DMS79 (cell line): Measurements from ENCODE around the gene MRPS27.
"Not testable (repeated sequence)": the region's sequence is repeated elsewhere in the genome, so short reads cannot be mapped to it uniquely, and the experiment has no call there.

Experiments
- DNase-seq: peaks from one replicate; lab custom pipeline; 2025; lab: John Stamatoyannopoulos, UW

The MRPS27 gene

DNA sequence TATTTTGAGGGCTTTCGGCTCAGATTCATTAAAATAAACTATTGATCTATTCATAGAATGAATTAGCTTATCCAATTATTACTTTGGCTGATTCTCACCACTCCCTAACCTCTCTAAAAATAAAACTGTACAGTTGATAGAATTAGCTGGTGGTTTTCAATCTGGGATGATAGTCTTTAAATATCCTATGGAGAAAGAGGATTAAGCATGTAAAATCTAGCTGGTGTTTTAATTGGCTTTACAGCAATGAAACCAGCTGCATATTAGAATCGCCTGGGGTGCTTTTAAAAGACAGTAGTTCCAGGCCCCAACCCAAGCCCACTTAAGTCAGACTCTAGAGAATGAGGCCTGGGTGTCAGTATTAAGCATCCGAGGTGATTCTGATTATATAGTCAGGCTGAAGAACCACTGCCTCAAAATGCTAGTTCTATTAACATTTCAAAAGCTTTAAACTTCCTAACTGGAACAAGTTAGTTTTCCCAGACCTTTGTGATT is 117.7 kb downstream of the MRPS27 start:
- no peak for DNase-seq

- DNase-seq: no peak
Measured at GRCh38 chr5:72199681-72200080, 120.4 kb downstream of the MRPS27 start.

DNA sequence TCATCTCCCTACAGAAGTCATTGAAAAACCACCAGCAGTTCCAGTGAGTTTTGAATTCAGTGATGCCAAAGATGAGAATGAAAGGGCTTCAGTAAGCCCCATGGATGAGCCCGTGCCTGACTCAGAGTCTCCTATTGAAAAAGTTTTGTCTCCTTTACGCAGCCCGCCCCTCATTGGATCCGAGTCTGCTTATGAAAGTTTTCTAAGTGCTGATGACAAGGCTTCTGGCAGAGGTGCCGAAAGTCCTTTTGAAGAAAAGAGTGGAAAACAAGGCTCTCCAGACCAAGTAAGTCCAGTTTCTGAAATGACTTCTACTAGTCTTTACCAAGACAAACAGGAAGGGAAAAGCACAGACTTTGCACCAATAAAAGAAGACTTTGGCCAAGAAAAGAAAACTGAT is 122.6 kb downstream of the MRPS27 start:
- no peak for DNase-seq

GRCh38 chr5:72195581-72195980 is 124.5 kb downstream of the MRPS27 start:
- no peak for DNase-seq

- no peak for DNase-seq
Measured at GRCh38 chr5:72194846-72195245, 125.2 kb downstream of the MRPS27 start.

GRCh38 chr5:72191404-72191803 is 128.6 kb downstream of the MRPS27 start:
- DNase-seq: no peak

- DNase-seq: no peak
Measured at GRCh38 chr5:72189146-72189545, 130.9 kb downstream of the MRPS27 start.

GRCh38 chr5:72188166-72188565 is 131.9 kb downstream of the MRPS27 start:
- no peak for DNase-seq

DNA sequence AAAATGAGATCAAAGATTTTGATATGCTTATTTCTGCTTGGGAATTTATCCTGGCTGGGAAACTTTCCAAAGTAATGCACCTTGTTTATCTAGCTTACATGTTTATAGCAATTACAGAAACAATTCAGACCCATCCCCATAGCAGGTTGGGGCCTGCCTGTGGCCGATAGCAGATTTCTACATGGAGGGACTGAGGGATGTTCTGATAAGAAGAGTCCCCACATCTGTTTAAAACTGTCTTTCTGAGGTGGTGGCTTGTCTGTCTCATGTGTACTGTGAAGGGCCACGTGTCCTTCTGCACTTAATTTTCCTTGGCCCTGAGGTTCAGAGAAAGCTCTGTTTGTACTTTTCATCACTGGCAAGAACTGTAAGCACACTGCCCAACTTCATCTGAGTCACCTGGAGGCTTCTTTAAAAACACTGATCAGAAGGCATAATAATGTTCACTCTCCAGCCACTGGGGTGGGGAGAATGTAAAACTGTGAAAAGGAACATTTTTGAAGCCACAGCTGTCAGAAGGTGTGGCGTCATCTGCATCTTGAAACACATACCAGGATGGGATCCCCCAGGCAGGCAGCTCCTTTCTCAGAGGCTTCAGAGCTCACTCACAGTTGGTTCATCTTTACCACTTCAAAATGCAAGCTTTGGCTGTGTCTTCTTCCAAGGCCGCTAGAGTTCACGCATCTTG is 132.5 kb downstream of the MRPS27 start:
- DNase-seq: no peak

GRCh38 chr5:72185496-72186329 is 134.3 kb downstream of the MRPS27 start:
- DNase-seq: peak; percentile 14

GRCh38 chr5:72184408-72184807 is 135.6 kb downstream of the MRPS27 start:
- no peak for DNase-seq

DNA sequence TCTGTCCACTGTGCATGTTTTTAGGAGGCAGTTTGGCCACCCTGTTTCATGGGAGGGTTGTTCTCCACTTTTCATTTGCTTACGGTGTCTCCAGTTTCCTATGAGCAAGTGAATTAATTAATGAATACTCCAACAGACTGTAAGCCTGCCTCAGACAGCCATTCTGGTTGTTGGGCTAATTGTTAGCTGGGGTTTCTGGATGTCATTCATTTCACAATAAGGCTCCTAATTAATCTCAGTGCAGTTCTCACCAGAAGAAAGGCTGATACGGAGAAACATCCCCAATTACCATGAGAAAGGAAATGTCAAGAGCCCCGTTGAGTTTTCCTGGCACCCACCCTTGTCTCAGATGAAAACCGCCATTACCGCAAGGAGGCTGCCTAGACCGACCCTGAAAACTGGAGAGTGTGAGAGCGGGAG is 136.9 kb downstream of the MRPS27 start:
- DNase-seq: no peak

- no peak for DNase-seq
Measured at GRCh38 chr5:72182686-72183085, 137.4 kb downstream of the MRPS27 start.

DNA sequence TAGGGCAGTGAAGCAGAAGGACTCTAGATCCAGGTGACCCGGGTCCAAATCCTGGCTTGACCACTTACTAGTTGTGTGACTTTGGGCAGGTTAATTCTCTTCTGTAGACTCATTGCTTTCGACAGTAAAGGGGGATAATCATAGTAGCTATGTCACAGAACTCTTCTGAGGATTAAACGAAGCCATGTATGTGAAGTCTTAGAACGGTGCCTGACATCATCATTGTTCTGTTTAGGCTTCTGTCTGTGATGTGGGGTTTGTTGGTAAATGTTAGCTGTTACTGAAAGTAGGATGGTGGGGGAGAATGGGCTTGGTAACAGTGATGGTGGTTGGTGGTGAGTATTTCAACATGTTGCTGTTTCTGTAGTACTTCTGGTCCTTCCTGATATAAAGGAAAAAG is 139.1 kb downstream of the MRPS27 start:
- no peak for DNase-seq

DNA sequence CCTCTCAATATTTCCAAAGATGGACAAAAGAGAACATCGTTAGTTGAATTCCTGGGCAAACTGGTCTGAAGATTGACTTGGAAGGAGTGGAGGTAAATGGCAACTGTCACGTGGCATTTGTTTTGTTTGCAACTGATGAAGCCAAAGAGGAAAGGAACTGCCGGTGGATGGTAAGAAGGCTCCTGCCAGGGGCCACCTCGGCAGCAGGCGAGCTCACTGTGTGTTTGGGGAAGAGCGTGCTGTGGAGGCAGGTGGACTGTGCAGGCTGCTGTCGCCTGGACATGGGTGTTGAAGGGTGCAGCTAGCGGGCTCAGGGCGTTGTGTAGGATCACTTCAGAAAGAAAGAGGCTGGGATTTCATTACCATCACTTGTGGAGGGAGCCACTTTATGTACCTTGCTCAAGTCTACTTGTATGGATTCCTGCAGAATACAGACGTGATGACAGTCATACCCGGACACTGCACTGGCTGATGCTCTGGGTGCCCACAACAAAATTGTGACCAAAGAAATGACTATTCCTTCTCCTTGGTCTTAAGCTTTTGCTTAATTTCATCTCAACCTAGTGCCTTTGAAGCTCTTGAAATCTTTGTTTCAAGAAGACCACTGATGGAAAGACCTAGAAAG is 140.1 kb downstream of the MRPS27 start:
- DNase-seq: no peak

- no peak for DNase-seq
Measured at GRCh38 chr5:72179028-72179815, 140.8 kb downstream of the MRPS27 start.

- DNase-seq: no peak
Measured at GRCh38 chr5:72177538-72177937, 142.5 kb downstream of the MRPS27 start.

GRCh38 chr5:72172786-72173185 is 147.3 kb downstream of the MRPS27 start:
- DNase-seq: no peak

DNA sequence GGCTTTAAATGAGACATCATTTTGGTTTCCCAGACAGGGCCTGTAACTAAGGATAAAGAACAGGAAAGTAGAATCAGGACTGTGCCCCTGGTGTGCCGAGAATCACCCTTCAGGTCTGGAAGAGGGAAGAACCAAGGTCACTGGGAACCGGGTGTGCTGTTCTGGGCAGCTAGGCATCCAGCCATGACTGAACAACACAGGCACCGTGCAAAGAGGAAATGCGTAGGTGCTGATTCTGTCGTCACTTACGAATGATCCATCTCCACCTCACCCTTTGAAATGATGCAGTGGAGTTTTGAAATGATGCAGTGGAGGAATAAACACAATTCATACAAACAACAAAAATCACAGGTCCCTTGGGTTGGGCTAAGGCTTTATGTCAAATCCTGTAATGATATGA is 148.4 kb downstream of the MRPS27 start:
- DNase-seq: no peak

DNA sequence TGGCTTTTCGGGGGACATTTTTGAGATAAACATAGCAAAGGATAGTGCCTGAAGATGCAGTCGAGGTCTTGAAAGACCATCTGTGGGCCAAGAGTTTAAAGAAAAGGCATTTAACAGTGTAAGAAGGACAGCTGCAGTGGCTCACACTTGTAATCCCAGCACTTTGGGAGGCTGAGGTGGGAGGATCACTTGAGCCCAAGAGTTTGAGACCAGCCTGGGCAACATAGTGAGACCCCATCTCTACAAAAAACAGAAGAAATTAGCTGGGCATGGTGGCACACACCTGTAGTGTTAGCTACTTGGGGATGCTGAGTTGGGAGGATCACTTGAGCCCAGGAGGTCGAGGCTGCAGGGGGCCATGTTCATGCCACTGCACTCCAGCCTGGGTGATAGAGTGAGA is 148.9 kb downstream of the MRPS27 start:
- not testable (repeated sequence) for DNase-seq

DNA sequence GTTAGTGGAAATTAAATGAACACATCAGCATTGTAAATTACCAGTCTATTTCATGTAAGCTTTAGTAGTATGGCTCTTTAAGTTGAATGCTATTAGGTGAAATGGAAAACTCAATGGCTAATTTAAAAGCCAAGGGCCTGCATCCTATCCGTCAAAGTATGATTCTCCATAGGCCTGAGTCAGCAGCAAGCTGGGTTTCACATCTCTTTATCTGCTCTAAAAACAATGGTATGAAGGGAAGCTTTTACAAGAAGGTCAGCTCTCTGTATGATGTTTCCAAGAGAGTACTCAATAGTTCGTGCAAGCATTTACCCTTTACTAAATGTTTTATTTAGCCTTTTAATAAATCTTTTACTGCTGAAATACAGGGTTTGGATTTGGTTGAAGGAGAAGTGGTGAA is 149.9 kb downstream of the MRPS27 start:
- no peak for DNase-seq
